ENCODE results near the gene GABRR3. TPM values are rescaled to one million over a fixed set of nuclear protein-coding genes. Genes with fewer than 3 reads are reported as not detected.
"Not testable (repeated sequence)": the region's sequence is repeated elsewhere in the genome, so short reads cannot be mapped to it uniquely, and the experiment has no call there.

GABRR3 gene
- total RNA-seq, 1 donor from 2014 or later, result not detected

DNA sequence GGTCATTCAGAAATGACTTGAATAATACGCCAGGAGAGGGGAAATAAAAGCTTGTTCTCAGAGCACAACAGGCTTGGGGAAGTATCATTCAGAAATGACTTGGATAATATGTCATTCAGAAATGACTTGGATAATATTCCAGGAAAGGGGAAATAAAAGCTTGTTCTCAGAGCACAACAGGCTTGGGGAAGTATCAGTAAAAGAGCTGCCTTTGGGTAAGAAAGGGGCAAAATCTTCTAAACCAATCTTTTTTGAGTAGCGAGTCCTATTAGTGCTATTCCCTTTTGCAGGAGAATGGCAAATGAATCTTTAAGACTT lies 20.9 kb downstream of the GABRR3 start:
- intact Hi-C loops (cut with DNase I), result no loop called here
- TF ChIP-seq, protein P1, sequence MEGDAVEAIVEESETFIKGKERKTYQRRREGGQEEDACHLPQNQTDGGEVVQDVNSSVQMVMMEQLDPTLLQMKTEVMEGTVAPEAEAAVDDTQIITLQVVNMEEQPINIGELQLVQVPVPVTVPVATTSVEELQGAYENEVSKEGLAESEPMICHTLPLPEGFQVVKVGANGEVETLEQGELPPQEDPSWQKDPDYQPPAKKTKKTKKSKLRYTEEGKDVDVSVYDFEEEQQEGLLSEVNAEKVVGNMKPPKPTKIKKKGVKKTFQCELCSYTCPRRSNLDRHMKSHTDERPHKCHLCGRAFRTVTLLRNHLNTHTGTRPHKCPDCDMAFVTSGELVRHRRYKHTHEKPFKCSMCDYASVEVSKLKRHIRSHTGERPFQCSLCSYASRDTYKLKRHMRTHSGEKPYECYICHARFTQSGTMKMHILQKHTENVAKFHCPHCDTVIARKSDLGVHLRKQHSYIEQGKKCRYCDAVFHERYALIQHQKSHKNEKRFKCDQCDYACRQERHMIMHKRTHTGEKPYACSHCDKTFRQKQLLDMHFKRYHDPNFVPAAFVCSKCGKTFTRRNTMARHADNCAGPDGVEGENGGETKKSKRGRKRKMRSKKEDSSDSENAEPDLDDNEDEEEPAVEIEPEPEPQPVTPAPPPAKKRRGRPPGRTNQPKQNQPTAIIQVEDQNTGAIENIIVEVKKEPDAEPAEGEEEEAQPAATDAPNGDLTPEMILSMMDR (IDR thresholded peaks at IDR 0.05), result no peak
- no peak for DNase-seq (ENCODE audit: low spot score in 2 of 2)
- Histone ChIP-seq H3K4me1 (no peaks in the 10 kb centered on the region), H3K36me3 (no peaks in the 10 kb centered on the region), H3K9me3 (no peaks in the 10 kb centered on the region), H3K4me3 (no peak overlapping the region), H3K27ac (no peak overlapping the region), H3K27me3 (no peaks in the 10 kb centered on the region)

DNA sequence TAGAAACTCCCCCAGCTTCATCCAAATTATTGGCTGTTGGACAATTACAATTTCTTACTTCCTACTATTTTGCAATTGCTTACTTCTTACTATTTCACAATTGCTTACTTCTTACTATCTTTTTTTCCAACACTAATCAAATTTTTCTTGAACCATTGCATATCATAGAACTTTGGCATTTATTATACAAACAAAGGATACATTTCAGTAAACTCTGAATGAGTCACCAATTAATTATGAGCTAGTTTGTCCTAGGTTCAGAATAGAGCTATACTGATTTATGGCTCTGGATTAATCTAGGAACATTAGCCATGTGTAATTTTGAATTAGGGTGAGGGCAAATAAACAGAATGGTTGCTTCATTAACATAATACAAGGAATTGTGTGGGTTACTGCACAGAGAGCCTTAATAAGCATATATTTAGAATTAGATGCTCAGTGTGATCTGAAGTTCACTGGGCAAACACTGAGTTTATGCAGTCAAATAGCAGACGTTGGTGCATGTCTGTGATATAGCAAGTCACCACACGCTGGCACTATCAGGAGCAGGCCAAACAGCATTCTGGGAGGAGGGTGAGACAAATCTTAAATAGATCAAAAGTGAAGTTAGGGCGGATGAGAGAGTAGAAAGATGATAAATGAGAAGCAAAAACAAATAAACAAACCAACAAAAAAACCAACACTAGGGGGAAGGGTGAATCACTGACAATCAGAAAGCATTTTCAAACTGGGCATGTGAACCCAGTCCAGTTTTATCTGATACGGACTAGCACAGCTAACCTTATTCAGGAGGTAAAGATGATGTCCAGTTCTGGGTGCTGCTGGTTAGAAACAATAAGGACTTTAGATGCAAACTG lies 21.5 kb downstream of the GABRR3 start:
- intact Hi-C loops (cut with DNase I), result no loop called here
- Histone ChIP-seq H3K9me3 (no peaks in the 10 kb centered on the region), H3K27me3 (no peaks in the 10 kb centered on the region), H3K36me3 (no peaks in the 10 kb centered on the region), H3K4me1 (no peaks in the 10 kb centered on the region), H3K4me3 (no peak overlapping the region), H3K27ac (no peak overlapping the region)
- TF ChIP-seq, protein P1 (IDR thresholded peaks at IDR 0.05), result no peak
- DNase-seq (ENCODE audit: low spot score in 2 of 2), result no peak

DNA sequence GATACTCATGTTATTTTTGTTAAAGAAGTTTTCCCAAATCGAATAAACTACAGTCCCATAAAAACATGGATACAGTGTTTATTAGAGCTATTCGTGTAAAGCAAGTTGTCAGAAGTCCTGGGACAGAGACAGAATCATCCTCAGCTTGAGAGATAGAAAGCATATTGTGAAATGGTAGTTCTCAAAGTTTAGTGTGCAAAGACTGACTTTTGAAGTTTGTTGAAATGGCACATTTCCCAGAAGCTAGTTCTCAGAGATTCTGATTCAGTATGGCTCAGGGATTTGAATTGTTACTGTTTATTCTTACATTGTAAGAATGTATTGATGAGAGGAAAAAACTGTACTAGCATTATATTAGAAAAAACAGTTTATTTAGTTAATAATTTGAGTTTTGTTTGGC lies 22.1 kb downstream of the GABRR3 start:
- intact Hi-C loops (cut with DNase I), result no loop called here
- H3K36me3 ChIP-seq, result no peaks in the 10 kb centered on the region
- no peaks in the 10 kb centered on the region for H3K27me3 ChIP-seq
- H3K27ac ChIP-seq, result no peak overlapping the region
- H3K9me3 ChIP-seq, result no peaks in the 10 kb centered on the region
- H3K4me1 ChIP-seq, result no peaks in the 10 kb centered on the region
- no peak overlapping the region for H3K4me3 ChIP-seq
- TF ChIP-seq, protein P1 (IDR thresholded peaks at IDR 0.05), result no peak
- DNase-seq (ENCODE audit: low spot score in 2 of 2), result no peak

DNA sequence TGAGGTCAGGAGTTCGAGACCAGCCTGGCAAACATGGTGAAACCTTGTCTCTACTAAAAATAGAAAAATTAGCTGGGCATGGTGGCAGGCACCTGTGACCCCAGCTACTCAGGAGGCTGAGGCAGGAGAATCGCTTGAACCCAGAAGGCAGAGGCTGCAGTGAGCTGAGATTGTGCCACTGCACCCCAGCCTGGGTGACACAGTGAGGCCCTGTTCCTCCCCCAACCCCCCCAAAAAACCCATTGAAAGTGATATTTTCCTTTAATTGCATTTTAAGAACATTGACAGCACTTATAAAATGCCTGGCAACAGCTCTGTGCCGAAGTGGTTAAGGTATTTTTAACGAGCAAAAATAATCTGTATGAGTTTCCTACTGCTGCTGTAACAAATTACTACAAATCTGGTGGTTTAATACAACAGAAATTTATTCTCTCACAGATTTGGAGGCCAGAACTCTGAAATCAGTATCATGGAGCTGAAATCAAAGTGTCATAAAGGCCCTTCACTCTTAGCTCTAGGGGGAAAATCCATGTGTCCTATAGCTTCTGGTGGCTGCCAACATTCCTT lies 24.1 kb downstream of the GABRR3 start:
- H3K9me3 ChIP-seq; DNase-seq (ENCODE audit: low spot score in 2 of 2); H3K27ac ChIP-seq; intact Hi-C loops (cut with DNase I); H3K27me3 ChIP-seq; H3K36me3 ChIP-seq; H3K4me1 ChIP-seq; H3K4me3 ChIP-seq: not testable (repeated sequence)

DNA sequence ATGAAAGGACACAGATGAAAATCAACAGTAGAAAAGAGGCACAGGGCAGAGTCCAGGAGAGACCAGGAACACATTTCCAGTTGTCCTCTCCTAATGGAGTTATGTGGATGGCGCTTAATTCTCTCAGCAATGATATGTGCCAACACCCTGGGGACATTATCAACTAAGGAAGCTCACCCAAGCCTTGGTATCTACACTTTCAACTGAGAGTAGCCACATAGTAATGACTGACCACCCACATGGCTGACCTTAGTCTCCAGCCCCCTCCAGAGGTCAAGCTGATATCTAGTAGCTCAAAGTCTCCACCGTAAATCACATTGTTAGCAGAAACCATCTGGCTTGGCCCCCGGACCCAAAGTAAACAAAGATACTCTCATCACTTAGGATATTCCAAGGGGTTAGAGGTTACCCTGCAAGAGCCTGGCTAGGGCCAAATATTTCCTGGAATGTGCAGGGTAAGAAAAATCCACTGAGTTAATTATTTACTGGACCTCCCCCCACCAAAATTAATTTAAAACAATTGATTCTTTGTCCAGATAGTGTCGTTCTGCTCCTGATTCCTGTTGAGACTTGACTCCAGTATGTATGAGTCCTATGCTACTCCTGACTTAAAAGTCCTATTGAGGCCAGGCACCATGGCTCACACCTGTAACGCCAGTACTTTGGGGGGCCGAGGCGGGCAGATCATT lies 24.8 kb downstream of the GABRR3 start:
- Histone ChIP-seq H3K27ac (no peak overlapping the region), H3K9me3 (no peaks in the 10 kb centered on the region), H3K4me3 (no peak overlapping the region), H3K27me3 (no peaks in the 10 kb centered on the region), H3K36me3 (no peaks in the 10 kb centered on the region), H3K4me1 (no peaks in the 10 kb centered on the region)
- intact Hi-C loops (cut with DNase I), result no loop called here
- TF ChIP-seq, protein P1 (IDR thresholded peaks at IDR 0.05), result no peak
- DNase-seq (ENCODE audit: low spot score in 2 of 2), result no peak

DNA sequence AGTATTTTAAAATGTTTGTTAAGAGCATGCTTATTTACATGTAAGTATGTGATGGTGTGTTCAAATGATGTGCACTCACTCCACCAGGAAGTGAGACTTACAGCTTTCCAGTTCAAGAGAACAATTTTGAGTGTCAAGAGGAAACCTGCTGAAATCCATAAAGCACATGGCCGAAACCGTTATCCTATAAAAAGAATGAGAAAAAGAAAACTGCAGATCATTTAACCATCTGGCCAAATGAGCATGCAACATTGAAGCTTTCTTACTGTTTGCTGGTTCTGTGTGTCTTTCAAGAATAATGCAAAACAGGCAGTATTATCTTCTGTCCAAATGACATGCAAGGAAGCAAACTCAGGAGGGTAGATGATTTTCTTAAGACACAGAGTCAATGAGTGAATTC lies 26.3 kb downstream of the GABRR3 start:
- no peak overlapping the region for H3K4me3 ChIP-seq
- H3K27me3 ChIP-seq, result no peaks in the 10 kb centered on the region
- DNase-seq (ENCODE audit: low spot score in 2 of 2), result no peak
- H3K36me3 ChIP-seq, result no peaks in the 10 kb centered on the region
- TF ChIP-seq, protein P1 (IDR thresholded peaks at IDR 0.05), result no peak
- no peaks in the 10 kb centered on the region for H3K9me3 ChIP-seq
- no peak overlapping the region for H3K27ac ChIP-seq
- no peaks in the 10 kb centered on the region for H3K4me1 ChIP-seq
- intact Hi-C loops (cut with DNase I), result no loop called here
